Measurements from ENCODE around the gene CLCN6.

- TF ChIP-seq, protein P1, sequence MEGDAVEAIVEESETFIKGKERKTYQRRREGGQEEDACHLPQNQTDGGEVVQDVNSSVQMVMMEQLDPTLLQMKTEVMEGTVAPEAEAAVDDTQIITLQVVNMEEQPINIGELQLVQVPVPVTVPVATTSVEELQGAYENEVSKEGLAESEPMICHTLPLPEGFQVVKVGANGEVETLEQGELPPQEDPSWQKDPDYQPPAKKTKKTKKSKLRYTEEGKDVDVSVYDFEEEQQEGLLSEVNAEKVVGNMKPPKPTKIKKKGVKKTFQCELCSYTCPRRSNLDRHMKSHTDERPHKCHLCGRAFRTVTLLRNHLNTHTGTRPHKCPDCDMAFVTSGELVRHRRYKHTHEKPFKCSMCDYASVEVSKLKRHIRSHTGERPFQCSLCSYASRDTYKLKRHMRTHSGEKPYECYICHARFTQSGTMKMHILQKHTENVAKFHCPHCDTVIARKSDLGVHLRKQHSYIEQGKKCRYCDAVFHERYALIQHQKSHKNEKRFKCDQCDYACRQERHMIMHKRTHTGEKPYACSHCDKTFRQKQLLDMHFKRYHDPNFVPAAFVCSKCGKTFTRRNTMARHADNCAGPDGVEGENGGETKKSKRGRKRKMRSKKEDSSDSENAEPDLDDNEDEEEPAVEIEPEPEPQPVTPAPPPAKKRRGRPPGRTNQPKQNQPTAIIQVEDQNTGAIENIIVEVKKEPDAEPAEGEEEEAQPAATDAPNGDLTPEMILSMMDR (conservative IDR thresholded peaks at IDR 0.05 in 1 of 2, IDR thresholded peaks at IDR 0.05 in 1 of 2; ENCODE audit: low read depth in 1 of 2, low read length in 2 of 2): no peak
- no peak for TF ChIP-seq EZH2 (IDR thresholded peaks at IDR 0.05; ENCODE audit: low read length, missing control alignments)
Observed at GRCh38 chr1:11857164-11857851, 51.3 kb downstream of the CLCN6 start.

Data from fibroblast of lung (primary cell).